SU-DHL-6 (cell line): Measurements from ENCODE around the gene TAL1.

Experiments used
- H2AFZ ChIP-seq: fragments of 200-600 bp; sonication (generic); 2 replicates; pipeline ENCODE4 v1.6.1; 2014; ENCODE audit warnings: low read depth, mild to moderate bottlenecking, moderate library complexity, mixed read lengths, antibody characterized with exemption, low read length; ENCODE audit not compliant: severe bottlenecking
- H3F3A ChIP-seq: fragments of 200-600 bp; shearing (Covaris generic); 2 replicates; pipeline ENCODE4 v1.6.0; 2016; ENCODE audit warnings: antibody characterized with exemption, mild to moderate bottlenecking; ENCODE audit not compliant: insufficient read depth
- H3K27ac ChIP-seq: fragments of 200-600 bp; sonication (generic); 2 replicates; pipeline ENCODE4 v1.5.1; 2016; ENCODE audit warnings: low read depth, mild to moderate bottlenecking, low read length, moderate library complexity, mixed read lengths
- H3K27me3 ChIP-seq: fragments of 200-600 bp; sonication (generic), shearing (Covaris generic); 2 replicates; pipeline ENCODE4 v1.6.0; 2014; ENCODE audit warnings: mild to moderate bottlenecking, low read length
- H3K36me3 ChIP-seq: fragments of 200-600 bp; sonication (generic); 2 replicates; pipeline ENCODE4 v1.6.1; 2014; ENCODE audit warnings: mild to moderate bottlenecking, low read length, mixed read lengths
- H3K4me2 ChIP-seq: fragments of 300-600, 200-600 bp; shearing (Covaris generic), sonication (generic); 2 replicates; pipeline ENCODE4 v1.6.0; 2014; ENCODE audit warnings: low read length, low read depth, mild to moderate bottlenecking; ENCODE audit not compliant: poor library complexity, severe bottlenecking
- H3K4me3 ChIP-seq: fragments of 200-600 bp; sonication (generic); 2 replicates; pipeline ENCODE4 v1.5.1; 2014; ENCODE audit warnings: antibody characterized with exemption, low read length, mild to moderate bottlenecking, mixed read lengths; ENCODE audit not compliant: insufficient read depth, poor library complexity, severe bottlenecking
- H3K79me2 ChIP-seq: fragments of 200-600 bp; sonication (generic); 2 replicates; pipeline ENCODE4 v1.6.1; 2014; ENCODE audit warnings: mild to moderate bottlenecking, low read length, moderate library complexity; ENCODE audit not compliant: insufficient read depth
- H3K9ac ChIP-seq: fragments of 200-600 bp; sonication (generic); 2 replicates; pipeline ENCODE4 v1.7.0; 2014; ENCODE audit warnings: mild to moderate bottlenecking, low read length
- H3K9me2 ChIP-seq: fragments of 200-600 bp; sonication (generic); replicated peaks from 2 replicates; pipeline ENCODE4 v1.6.1; 2014; ENCODE audit warnings: low read length; ENCODE audit not compliant: insufficient read depth
- H3K9me3 ChIP-seq: fragments of 200-600 bp; sonication (generic); 2 replicates; pipeline ENCODE4 v1.6.1; 2014; ENCODE audit warnings: low read length, mixed read lengths; ENCODE audit not compliant: insufficient read depth
- H4K20me1 ChIP-seq: fragments of 200-600 bp; sonication (generic); 2 replicates; pipeline ENCODE4 v1.6.1; 2014; ENCODE audit warnings: low read depth, mild to moderate bottlenecking, antibody characterized with exemption, low read length, moderate library complexity, mixed read lengths
- EZH2phosphoT487 ChIP-seq: fragments of 200-600 bp; sonication (generic), shearing (Covaris generic); conservative IDR thresholded peaks from 2 replicates; pipeline ENCODE4 v1.6.1; 2018; ENCODE audit warnings: mild to moderate bottlenecking, antibody characterized with exemption, low read length, moderate library complexity, mixed read lengths
- TF ChIP-seq, protein P1 (sequence below): fragments of 200-600 bp; sonication (generic); IDR thresholded peaks from one replicate; pipeline ENCODE4 v1.5.1; 2017; ENCODE audit warnings: antibody characterized with exemption, mild to moderate bottlenecking, low read length, moderate library complexity; ENCODE audit not compliant: insufficient read depth, poor library complexity, severe bottlenecking

TAL1 gene

GRCh38 chr1:47241114-47242113 is 9.4 kb upstream of the TAL1 start:
- no peak for TF ChIP-seq EZH2phosphoT487
- TF ChIP-seq, protein P1, sequence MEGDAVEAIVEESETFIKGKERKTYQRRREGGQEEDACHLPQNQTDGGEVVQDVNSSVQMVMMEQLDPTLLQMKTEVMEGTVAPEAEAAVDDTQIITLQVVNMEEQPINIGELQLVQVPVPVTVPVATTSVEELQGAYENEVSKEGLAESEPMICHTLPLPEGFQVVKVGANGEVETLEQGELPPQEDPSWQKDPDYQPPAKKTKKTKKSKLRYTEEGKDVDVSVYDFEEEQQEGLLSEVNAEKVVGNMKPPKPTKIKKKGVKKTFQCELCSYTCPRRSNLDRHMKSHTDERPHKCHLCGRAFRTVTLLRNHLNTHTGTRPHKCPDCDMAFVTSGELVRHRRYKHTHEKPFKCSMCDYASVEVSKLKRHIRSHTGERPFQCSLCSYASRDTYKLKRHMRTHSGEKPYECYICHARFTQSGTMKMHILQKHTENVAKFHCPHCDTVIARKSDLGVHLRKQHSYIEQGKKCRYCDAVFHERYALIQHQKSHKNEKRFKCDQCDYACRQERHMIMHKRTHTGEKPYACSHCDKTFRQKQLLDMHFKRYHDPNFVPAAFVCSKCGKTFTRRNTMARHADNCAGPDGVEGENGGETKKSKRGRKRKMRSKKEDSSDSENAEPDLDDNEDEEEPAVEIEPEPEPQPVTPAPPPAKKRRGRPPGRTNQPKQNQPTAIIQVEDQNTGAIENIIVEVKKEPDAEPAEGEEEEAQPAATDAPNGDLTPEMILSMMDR, result no peak
- no peaks in the 10 kb centered on the region for H3K36me3 ChIP-seq
- H3K4me3 ChIP-seq, result no peak overlapping the region
- H4K20me1 ChIP-seq, result no peaks in the 10 kb centered on the region
- H3F3A ChIP-seq, result no peaks in the 10 kb centered on the region
- H3K9me2 ChIP-seq, result no peaks in the 10 kb centered on the region
- H2AFZ ChIP-seq, result no peak overlapping the region
- no peaks in the 10 kb centered on the region for H3K9me3 ChIP-seq
- no peaks in the 10 kb centered on the region for H3K79me2 ChIP-seq
- no peak overlapping the region for H3K27ac ChIP-seq
- H3K27me3 ChIP-seq, result no peaks in the 10 kb centered on the region
- H3K4me2 ChIP-seq, result no peak overlapping the region
- no peak overlapping the region for H3K9ac ChIP-seq

DNA sequence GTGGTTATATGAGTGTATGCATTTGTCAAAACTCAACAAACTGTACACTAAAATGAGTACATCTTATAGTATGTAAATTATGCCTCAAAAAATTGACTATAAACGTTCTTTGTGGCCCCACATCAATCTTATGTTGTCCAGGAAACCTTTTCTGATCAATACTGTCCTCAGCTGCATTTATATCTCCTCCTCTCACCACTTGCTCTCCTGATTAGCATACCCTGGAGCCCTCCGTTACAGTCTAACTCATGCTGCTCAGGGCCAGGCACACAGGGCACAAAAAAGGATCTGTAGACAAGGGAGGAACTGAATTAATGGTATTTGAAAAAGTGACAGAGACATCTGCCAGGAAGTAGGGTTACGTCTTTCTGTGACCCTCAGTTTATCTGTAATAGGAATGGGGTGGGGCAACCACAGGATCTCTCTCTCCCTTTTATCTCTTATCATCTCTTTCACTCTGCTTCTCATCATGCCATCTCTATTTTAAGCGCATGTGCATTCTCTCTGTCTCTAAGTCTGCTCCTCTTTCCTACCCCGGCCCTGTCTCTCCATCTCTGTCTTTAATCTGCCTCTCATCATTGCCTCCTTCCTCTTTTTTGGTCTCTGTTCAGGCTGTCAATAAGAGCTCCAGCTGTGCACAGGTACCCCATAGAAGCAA is 7.0 kb upstream of the TAL1 start:
- no peak overlapping the region for H3K4me3 ChIP-seq
- no peaks in the 10 kb centered on the region for H3K79me2 ChIP-seq
- no peak overlapping the region for H2AFZ ChIP-seq
- H3K9me3 ChIP-seq, result no peaks in the 10 kb centered on the region
- no peaks in the 10 kb centered on the region for H3F3A ChIP-seq
- H3K27ac ChIP-seq, result no peak overlapping the region
- no peaks in the 10 kb centered on the region for H4K20me1 ChIP-seq
- no peaks in the 10 kb centered on the region for H3K27me3 ChIP-seq
- no peaks in the 10 kb centered on the region for H3K9me2 ChIP-seq
- H3K36me3 ChIP-seq, result no peaks in the 10 kb centered on the region
- no peak for TF ChIP-seq EZH2phosphoT487
- TF ChIP-seq, protein P1, result no peak
- H3K4me2 ChIP-seq, result no peak overlapping the region
- H3K9ac ChIP-seq, result no peak overlapping the region

DNA sequence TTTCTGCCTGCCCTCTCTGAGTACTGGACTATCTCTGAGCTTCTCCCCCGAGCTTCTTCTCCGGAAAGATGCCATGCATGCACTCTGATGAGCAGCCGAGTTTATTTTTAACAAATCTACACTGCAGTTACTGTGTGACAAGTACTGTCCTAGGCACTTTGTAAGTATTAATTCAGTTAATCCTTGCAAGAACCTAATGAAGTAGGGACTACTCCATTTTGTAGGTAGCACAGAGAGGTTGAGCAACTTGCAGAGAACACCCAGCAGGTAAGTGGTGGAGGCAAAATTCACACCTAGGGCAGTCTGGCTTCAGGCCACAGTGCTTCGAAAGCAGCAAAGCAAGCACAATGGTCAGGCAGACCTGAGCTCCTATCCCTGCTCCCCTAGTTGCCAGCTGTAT is 3.8 kb upstream of the TAL1 start:
- no peak overlapping the region for H3K4me3 ChIP-seq
- no peaks in the 10 kb centered on the region for H3F3A ChIP-seq
- no peak overlapping the region for H3K27ac ChIP-seq
- H3K79me2 ChIP-seq, result no peaks in the 10 kb centered on the region
- H2AFZ ChIP-seq, result no peak overlapping the region
- H4K20me1 ChIP-seq, result no peaks in the 10 kb centered on the region
- no peak for TF ChIP-seq EZH2phosphoT487
- TF ChIP-seq, protein P1, result no peak
- H3K9me3 ChIP-seq, result no peaks in the 10 kb centered on the region
- no peak overlapping the region for H3K4me2 ChIP-seq
- no peaks in the 10 kb centered on the region for H3K27me3 ChIP-seq
- H3K9ac ChIP-seq, result no peak overlapping the region
- no peaks in the 10 kb centered on the region for H3K36me3 ChIP-seq
- no peaks in the 10 kb centered on the region for H3K9me2 ChIP-seq
